Caco-2 (cell line): ENCODE results near the gene NINJ2. TPM values are rescaled to one million over a fixed set of nuclear protein-coding genes. Genes with fewer than 3 reads are reported as not detected.

Experiments
- BruUV-seq: library from RNA; stranded (reverse); fragments of 400-500 nt; replicated peaks from 2 replicates; lab custom pipeline; 2021; lab: Mats Ljungman, UMichigan
- CTCF ChIA-PET: fragments of 300-600 bp; sonication (Branson Sonifier 250); formaldehyde crosslinking; loops from one replicate; lab custom pipeline; 2022; ENCODE audit warnings: antibody characterized with exemption; lab: Charles Lee
- POLR2A ChIA-PET: fragments of 300-600 bp; sonication (Branson Sonifier 250); formaldehyde crosslinking; loops from one replicate; lab custom pipeline; 2022; ENCODE audit warnings: antibody characterized with exemption; lab: Charles Lee
- DNase-seq, 2 experiments: peaks; one replicate each; pipeline versions ENCODE4 v3.0.0 to v3.0.0-alpha.2; 2020 to 2022
- H3K27me3 ChIP-seq: replicated peaks from 2 replicates; pipeline ENCODE4 v1.6.0; 2011; ENCODE audit warnings: low read length; ENCODE audit not compliant: control insufficient read depth, insufficient read depth
- H3K36me3 ChIP-seq: 2 replicates; pipeline ENCODE4 v1.5.1; 2011; ENCODE audit warnings: low read length; ENCODE audit not compliant: control insufficient read depth, insufficient read depth
- H3K4me1 ChIP-seq: fragments of 250-450 bp; sonication (Bioruptor Pico); 2 replicates; pipeline ENCODE4 v1.5.1; 2020; ENCODE audit warnings: mild to moderate bottlenecking
- H3K4me3 ChIP-seq: 2 replicates; pipeline ENCODE4 v1.5.1; 2011; ENCODE audit warnings: low read depth, mild to moderate bottlenecking, control low read depth, low read length
- H3K9me3 ChIP-seq: fragments of 250-450 bp; sonication (Bioruptor Pico); 2 replicates; pipeline ENCODE4 v1.5.1; 2020; ENCODE audit warnings: mild to moderate bottlenecking, moderate library complexity
- H3K27ac Mint-ChIP-seq: one replicate; pipeline ENCODE4 v1.8.0; 2022; ENCODE audit warnings: mixed read lengths; ENCODE audit not compliant: unreplicated experiment
- H3K27me3 Mint-ChIP-seq: one replicate; pipeline ENCODE4 v1.8.0; 2022; ENCODE audit warnings: mixed read lengths; ENCODE audit not compliant: insufficient read depth, unreplicated experiment
- H3K36me3 Mint-ChIP-seq: one replicate; pipeline ENCODE4 v1.8.0; 2022; ENCODE audit warnings: mild to moderate bottlenecking, mixed read lengths; ENCODE audit not compliant: insufficient read depth, unreplicated experiment
- H3K4me1 Mint-ChIP-seq: one replicate; pipeline ENCODE4 v1.8.0; 2022; ENCODE audit warnings: low read depth, mixed read lengths; ENCODE audit not compliant: unreplicated experiment
- H3K4me3 Mint-ChIP-seq: one replicate; pipeline ENCODE4 v1.8.0; 2022; ENCODE audit warnings: mild to moderate bottlenecking, moderate library complexity, mixed read lengths; ENCODE audit not compliant: unreplicated experiment
- H3K9me3 Mint-ChIP-seq: one replicate; pipeline ENCODE4 v1.8.0; 2022; ENCODE audit warnings: mixed read lengths; ENCODE audit not compliant: unreplicated experiment
- CTCF ChIP-seq, 2 experiments: fragments of 200-600 bp in 1 of 2; IDR thresholded peaks; 1 replicate in 1 of 2; 2 replicates in 1 of 2; pipeline versions ENCODE4 v1.5.1 to v1.8.0; 2011 to 2022; ENCODE audit warnings: antibody characterized with exemption in 1 of 2, control low read depth in 1 of 2, inconsistent platforms in 1 of 2, low read depth in 1 of 2, low read length in 1 of 2, mild to moderate bottlenecking in 1 of 2, moderate library complexity in 1 of 2; ENCODE audit not compliant: insufficient read depth in 1 of 2, severe bottlenecking in 1 of 2, unreplicated experiment in 1 of 2
- intact Hi-C: fragments of 100-400 bp; cut with micrococcal nuclease; formaldehyde crosslinking; loops from one replicate; pipeline ENCODE4 v1.10.0; 2022; ENCODE audit not compliant: unreplicated experiment
- total RNA-seq: library from RNA; stranded (reverse); gene quantifications from 2 replicates; pipeline ENCODE4 v1.2.3, GENCODE V29; 2022

Gene NINJ2
- total RNA-seq, 1 experiment from 2014 or later, result 7.0 TPM

- H3K27me3 Mint-ChIP-seq, result no peaks in the 10 kb centered on the region
- H3K4me1 Mint-ChIP-seq, result peaks cover 30% of the 10 kb centered on the region
- no TSS peak for BruUV-seq
- POLR2A ChIA-PET, result interaction anchor here (0.9 to 1.6 kb wide), 3 partner anchors 9 to 175 kb away, joined by 4 to 13 read pairs (median 5); partner anchors contain the start of gene WNK1
- H3K27me3 ChIP-seq, result no peaks in the 10 kb centered on the region
- H3K36me3 ChIP-seq, result no peaks in the 10 kb centered on the region
- DNase-seq, result peak in 1 of 2 experiments; percentile 22
- intact Hi-C loops, result loop anchor here (1.0 to 10.0 kb wide), 4 partner anchors 56 to 518 kb away; no protein-coding TSS in a partner anchor
- CTCF ChIA-PET, result interaction anchor here (0.7 to 2.7 kb wide), 17 partner anchors 9 to 1006 kb away, joined by 3 to 80 read pairs (median 7); partner anchors contain the start of genes RAD52 and WNK1
- H3K9me3 ChIP-seq, result no peaks in the 10 kb centered on the region
- H3K4me3 Mint-ChIP-seq, result peak overlapping the region; percentile 55
- peak overlapping the region; percentile 67 for H3K27ac Mint-ChIP-seq
- H3K9me3 Mint-ChIP-seq, result no peaks in the 10 kb centered on the region
- TF ChIP-seq CTCF (IDR thresholded peaks at IDR 0.05; ENCODE audit: insufficient read depth in 1 of 2, low read depth in 1 of 2, low read length in 1 of 2, severe bottlenecking in 1 of 2, unreplicated experiment in 1 of 2), result no peak
- H3K4me1 ChIP-seq, result peaks cover 46% of the 10 kb centered on the region
- peaks cover 14% of the 10 kb centered on the region for H3K36me3 Mint-ChIP-seq
- H3K4me3 ChIP-seq, result no peak overlapping the region
These were observed 86.6 kb downstream of the NINJ2 start for GRCh38 chr12:576615-577110.

- ChIA-PET POLR2A (interaction anchor here (0.5 to 1.6 kb wide), 5 partner anchors 10 to 175 kb away, joined by 3 to 13 read pairs (median 4); partner anchors contain the start of gene WNK1), CTCF (interaction anchor here (0.5 to 2.7 kb wide), 26 partner anchors 10 to 1007 kb away, joined by 3 to 80 read pairs (median 4); partner anchors contain the start of genes RAD52 and WNK1)
- BruUV-seq, result no TSS peak
- intact Hi-C loops, result loop anchor here (1.0 to 10.0 kb wide), 4 partner anchors 56 to 519 kb away; no protein-coding TSS in a partner anchor
- no peaks in the 10 kb centered on the region for H3K27me3 Mint-ChIP-seq
- no peaks in the 10 kb centered on the region for H3K9me3 Mint-ChIP-seq
- Histone ChIP-seq H3K9me3 (no peaks in the 10 kb centered on the region), H3K36me3 (no peaks in the 10 kb centered on the region), H3K4me3 (no peak overlapping the region), H3K4me1 (peaks cover 52% of the 10 kb centered on the region), H3K27me3 (no peaks in the 10 kb centered on the region)
- H3K27ac Mint-ChIP-seq, result peak overlapping the region; percentile 67
- H3K4me3 Mint-ChIP-seq, result peak overlapping the region; percentile 55
- H3K4me1 Mint-ChIP-seq, result peaks cover 36% of the 10 kb centered on the region
- TF ChIP-seq CTCF (IDR thresholded peaks at IDR 0.05; ENCODE audit: insufficient read depth in 1 of 2, low read depth in 1 of 2, low read length in 1 of 2, severe bottlenecking in 1 of 2, unreplicated experiment in 1 of 2), result peak; percentile 96 to 100
- H3K36me3 Mint-ChIP-seq, result peaks cover 19% of the 10 kb centered on the region
- peak; percentile 86 to 96 for DNase-seq
These were observed 87.2 kb downstream of the NINJ2 start for GRCh38 chr12:575948-576614.

GRCh38 chr12:575129-575502 lies 88.1 kb downstream of the NINJ2 start:
- no TSS peak for BruUV-seq
- peaks cover 57% of the 10 kb centered on the region for H3K4me1 ChIP-seq
- Mint-ChIP-seq H3K9me3 (no peaks in the 10 kb centered on the region), H3K27ac (peak overlapping the region; percentile 67), H3K4me1 (peaks cover 40% of the 10 kb centered on the region), H3K36me3 (peaks cover 24% of the 10 kb centered on the region), H3K27me3 (no peaks in the 10 kb centered on the region), H3K4me3 (no peak overlapping the region)
- no peaks in the 10 kb centered on the region for H3K9me3 ChIP-seq
- H3K36me3 ChIP-seq, result no peaks in the 10 kb centered on the region
- ChIA-PET CTCF (interaction anchor here (0.9 to 2.7 kb wide), 10 partner anchors 18 to 518 kb away, joined by 3 to 80 read pairs (median 6); partner anchors contain the start of genes RAD52 and WNK1), POLR2A (interaction anchor here (1.6 kb wide), 1 partner anchor 176 kb away, joined by 13 read pairs; the partner anchor contains the start of gene WNK1)
- H3K27me3 ChIP-seq, result no peaks in the 10 kb centered on the region
- H3K4me3 ChIP-seq, result no peak overlapping the region
- TF ChIP-seq CTCF (IDR thresholded peaks at IDR 0.05; ENCODE audit: insufficient read depth in 1 of 2, low read depth in 1 of 2, low read length in 1 of 2, severe bottlenecking in 1 of 2, unreplicated experiment in 1 of 2), result no peak
- intact Hi-C loops, result loop anchor here (10.0 kb wide), 1 partner anchor 520 kb away; no protein-coding TSS in a partner anchor
- peak in 1 of 2 experiments; percentile 35 for DNase-seq
